Tibial artery (tissue), 4 donors: ENCODE data around the gene ERCC2.

ENCODE experiments used
- DNase-seq, 2 donors: peaks; one replicate each; pipeline ENCODE4 v3.0.0-alpha.2; 2019
- H3K27ac ChIP-seq, 2 donors: fragments of 200-600 bp; sonication (generic) in 1 of 2; 1 replicate in 1 of 2; 2 replicates in 1 of 2; pipeline ENCODE4 v1.5.1; 2018 to 2019; ENCODE audit warnings: mild to moderate bottlenecking in 1 of 2
- H3K27me3 ChIP-seq, 2 donors: fragments of 200-600 bp; sonication (generic) in 1 of 2; one replicate each; pipeline versions ENCODE4 v1.5.1 to v1.6.0; 2016 to 2019
- H3K36me3 ChIP-seq, 3 donors: fragments of 200-600 bp; sonication (generic) in 2 of 3; one replicate each; pipeline ENCODE4 v1.5.1; 2016 to 2019; ENCODE audit warnings: mild to moderate bottlenecking in 2 of 3
- H3K4me1 ChIP-seq, 4 donors: fragments of 200-600 bp; sonication (generic) in 2 of 4; 1 replicate in 3 of 4; 2 replicates in 1 of 4; pipeline ENCODE4 v1.5.1; 2016 to 2019
- H3K4me3 ChIP-seq, 2 donors: fragments of 200-600 bp; sonication (generic) in 1 of 2; 1 replicate in 1 of 2; 2 replicates in 1 of 2; pipeline ENCODE4 v1.5.1; 2018 to 2019; ENCODE audit warnings: mild to moderate bottlenecking in 2 of 2
- H3K9me3 ChIP-seq, 3 donors: fragments of 200-600 bp; sonication (generic) in 1 of 3; one replicate each; pipeline ENCODE4 v1.5.1; 2016 to 2019
- intact Hi-C: fragments of 100-400 bp; cut with DNase I; formaldehyde crosslinking; loops from one replicate; pipeline ENCODE4 v1.15.0; 2023; ENCODE audit warnings: low total_unique reads
- TF ChIP-seq, protein P1 (sequence below), 2 experiments: fragments of 200-600 bp in 1 of 2; fragments of 450-650 bp in 1 of 2; IDR thresholded peaks; one replicate each; pipeline ENCODE4 v1.5.1; 2017 to 2019; ENCODE audit warnings: antibody characterized with exemption in 2 of 2, mild to moderate bottlenecking in 1 of 2, moderate library complexity in 1 of 2

Gene ERCC2

DNA sequence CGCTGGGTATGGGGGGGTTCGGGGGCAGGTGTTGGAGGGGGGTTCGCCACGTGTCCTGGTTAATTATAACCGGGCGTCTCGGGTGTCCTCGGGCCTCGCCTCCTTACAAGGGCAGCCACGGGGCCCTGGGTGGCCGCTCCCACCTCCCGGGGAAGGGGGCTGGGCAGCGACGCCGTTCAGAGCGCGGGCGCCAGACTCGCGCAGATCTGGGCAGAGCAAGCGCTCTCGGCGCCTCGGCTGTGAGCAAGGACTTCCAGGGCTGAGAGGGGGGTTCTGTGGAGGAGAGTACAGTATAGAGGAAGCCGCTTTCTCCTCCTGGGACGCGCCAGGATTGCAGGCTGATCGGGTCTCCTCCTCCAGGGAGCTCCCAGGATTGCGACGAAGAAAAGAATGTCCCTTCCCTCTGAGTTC, 46.7 kb downstream of the ERCC2 start:
- TF ChIP-seq, protein P1, sequence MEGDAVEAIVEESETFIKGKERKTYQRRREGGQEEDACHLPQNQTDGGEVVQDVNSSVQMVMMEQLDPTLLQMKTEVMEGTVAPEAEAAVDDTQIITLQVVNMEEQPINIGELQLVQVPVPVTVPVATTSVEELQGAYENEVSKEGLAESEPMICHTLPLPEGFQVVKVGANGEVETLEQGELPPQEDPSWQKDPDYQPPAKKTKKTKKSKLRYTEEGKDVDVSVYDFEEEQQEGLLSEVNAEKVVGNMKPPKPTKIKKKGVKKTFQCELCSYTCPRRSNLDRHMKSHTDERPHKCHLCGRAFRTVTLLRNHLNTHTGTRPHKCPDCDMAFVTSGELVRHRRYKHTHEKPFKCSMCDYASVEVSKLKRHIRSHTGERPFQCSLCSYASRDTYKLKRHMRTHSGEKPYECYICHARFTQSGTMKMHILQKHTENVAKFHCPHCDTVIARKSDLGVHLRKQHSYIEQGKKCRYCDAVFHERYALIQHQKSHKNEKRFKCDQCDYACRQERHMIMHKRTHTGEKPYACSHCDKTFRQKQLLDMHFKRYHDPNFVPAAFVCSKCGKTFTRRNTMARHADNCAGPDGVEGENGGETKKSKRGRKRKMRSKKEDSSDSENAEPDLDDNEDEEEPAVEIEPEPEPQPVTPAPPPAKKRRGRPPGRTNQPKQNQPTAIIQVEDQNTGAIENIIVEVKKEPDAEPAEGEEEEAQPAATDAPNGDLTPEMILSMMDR (IDR thresholded peaks at IDR 0.05) = no peak
- intact Hi-C loops = no loop called here
- Histone ChIP-seq H3K27me3 (peaks cover 0 to 47% of the 10 kb centered on the region in 2 donors), H3K4me1 (peaks cover 0 to 17% (median 10%) of the 10 kb centered on the region in 4 donors), H3K4me3 (peak overlapping the region in 1 of 2 donors; percentile 17), H3K27ac (no peak overlapping the region), H3K36me3 (no peaks in the 10 kb centered on the region), H3K9me3 (no peaks in the 10 kb centered on the region)
- no peak for DNase-seq

DNA sequence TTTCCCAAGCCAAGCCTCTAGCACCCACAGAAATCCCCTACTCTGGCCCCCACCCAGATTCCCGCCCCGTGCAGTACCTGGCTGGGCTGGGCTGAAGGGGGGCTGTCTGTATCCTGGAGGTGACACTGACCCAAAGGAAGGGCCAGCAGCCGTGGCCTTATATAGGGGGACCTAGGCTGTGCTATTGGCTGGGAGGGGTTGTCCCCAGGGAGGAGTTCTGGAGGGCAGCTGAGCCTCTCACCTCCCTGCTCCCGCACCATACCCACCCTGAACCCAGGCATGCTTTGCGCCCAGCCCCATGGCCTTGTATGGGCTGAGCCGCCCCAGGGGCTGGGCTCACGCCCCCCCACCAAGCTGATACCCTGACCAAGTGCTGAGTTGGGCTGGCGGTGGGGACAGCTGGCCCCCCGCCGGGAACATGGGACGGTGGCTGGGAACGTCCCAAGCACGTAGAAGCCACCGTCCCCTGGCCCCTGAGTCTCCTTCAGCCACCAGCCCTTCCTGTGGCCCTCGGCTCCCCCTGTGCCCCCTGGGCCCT, 47.6 kb downstream of the ERCC2 start, which contains the start of gene CKM:
Gene CKM, minus strand, starts transcription at position 132 of the 538 bp plus-strand sequence. CDS start 3,162 bp downstream, outside the sequence.
- H3K9me3 ChIP-seq = no peaks in the 10 kb centered on the region
- no peak for DNase-seq
- H3K4me3 ChIP-seq = peak within 1 kb of the TSS in 1 of 2 donors; percentile 17
- peaks cover 0 to 52% of the 10 kb centered on the region in 2 donors for H3K27me3 ChIP-seq
- H3K36me3 ChIP-seq = no peaks in the 10 kb centered on the region
- H3K4me1 ChIP-seq = peaks cover 0 to 17% (median 10%) of the 10 kb centered on the region in 4 donors
- intact Hi-C loops = no loop called here
- no peak within 1 kb of the TSS for H3K27ac ChIP-seq
- TF ChIP-seq, protein P1 (IDR thresholded peaks at IDR 0.05) = no peak

DNA sequence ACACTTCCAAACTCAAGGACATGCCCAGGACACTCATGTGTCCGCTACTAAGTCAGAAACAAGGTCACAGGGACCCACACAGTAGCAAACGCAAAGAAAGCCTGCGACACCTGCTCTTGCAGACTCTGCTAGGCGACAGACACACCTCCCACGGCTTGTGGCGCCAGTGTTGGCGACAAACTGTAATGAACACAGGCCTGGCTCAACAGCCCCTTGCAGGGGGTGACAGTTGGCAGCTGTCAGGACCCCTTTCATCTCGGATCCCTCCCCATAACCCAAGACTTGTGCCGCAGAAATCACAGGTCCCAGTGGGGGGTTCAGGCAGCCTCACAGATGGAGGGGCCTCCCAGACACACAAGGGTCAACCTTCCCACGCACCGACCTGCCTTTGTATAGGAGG, 48.1 kb downstream of the ERCC2 start:
- Histone ChIP-seq H3K27me3 (peaks cover 0 to 57% of the 10 kb centered on the region in 2 donors), H3K27ac (no peak overlapping the region), H3K4me1 (peaks cover 0 to 17% (median 10%) of the 10 kb centered on the region in 4 donors), H3K36me3 (no peaks in the 10 kb centered on the region), H3K4me3 (no peak overlapping the region), H3K9me3 (no peaks in the 10 kb centered on the region)
- intact Hi-C loops = no loop called here
- TF ChIP-seq, protein P1 (IDR thresholded peaks at IDR 0.05) = no peak
- DNase-seq = no peak

DNA sequence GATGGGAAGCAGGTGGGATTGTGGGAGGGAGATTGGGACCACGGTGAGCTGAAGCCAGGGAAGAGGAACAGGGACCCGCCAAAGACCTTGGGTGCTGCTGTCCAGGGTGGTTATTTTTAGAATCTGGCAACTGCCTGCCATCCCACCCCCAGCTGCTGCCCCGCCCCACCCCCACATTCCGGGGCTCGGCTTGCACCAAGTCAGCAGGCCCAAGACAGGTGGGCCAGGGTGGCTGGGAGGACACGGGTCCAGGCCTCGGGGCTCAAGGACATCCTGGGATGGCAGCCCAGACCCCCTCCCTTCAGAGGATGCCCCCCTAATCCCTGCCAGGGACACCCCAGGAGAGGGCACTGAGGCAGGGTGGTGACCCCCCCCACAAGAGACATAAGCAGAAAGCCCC, 48.5 kb downstream of the ERCC2 start:
- TF ChIP-seq, protein P1 (IDR thresholded peaks at IDR 0.05) = no peak
- no peak overlapping the region for H3K27ac ChIP-seq
- H3K4me3 ChIP-seq = no peak overlapping the region
- intact Hi-C loops = no loop called here
- peaks cover 0 to 17% (median 10%) of the 10 kb centered on the region in 4 donors for H3K4me1 ChIP-seq
- H3K36me3 ChIP-seq = no peaks in the 10 kb centered on the region
- H3K27me3 ChIP-seq = peaks cover 0 to 59% of the 10 kb centered on the region in 2 donors
- no peaks in the 10 kb centered on the region for H3K9me3 ChIP-seq
- no peak for DNase-seq

DNA sequence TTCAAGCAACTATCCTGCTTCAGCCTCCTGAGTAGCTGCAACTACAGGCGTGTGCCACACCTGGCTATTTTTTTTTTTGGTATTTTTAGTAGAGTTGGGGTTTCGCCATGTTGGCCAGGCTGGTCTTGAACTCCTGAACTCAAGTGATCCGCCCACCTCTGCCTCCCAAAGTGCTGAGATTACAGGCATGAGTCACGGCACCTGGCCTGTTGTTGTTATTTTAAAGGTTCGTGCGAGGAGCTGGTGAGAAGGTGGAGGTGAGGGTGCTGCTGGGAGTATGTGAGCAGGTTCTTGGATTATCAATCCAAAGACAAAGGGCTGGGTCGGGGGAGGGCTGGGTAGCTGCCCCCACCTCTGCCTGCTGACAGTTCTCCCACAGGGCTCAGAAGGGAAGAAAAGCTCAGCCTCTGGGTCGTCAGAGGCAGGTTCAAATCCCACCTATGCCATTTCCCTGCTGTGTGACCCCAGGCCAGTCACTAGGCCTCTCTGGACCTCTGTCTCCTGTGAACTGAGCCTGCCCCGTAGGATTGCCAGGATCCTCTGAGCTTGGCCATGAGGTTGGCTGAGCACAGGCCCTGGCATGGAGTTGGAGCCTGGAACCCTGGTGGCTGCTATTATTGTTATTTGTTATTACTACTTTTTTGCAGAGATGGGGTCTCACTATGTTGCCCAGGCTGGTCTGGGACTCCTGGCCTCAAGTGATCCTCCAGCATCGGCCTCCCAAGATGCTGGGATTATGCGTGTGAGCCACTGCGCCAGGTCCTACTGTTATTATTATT, 49.2 kb downstream of the ERCC2 start:
- Histone ChIP-seq H3K4me1 (peaks cover 0 to 14% (median 9%) of the 10 kb centered on the region in 4 donors), H3K27ac (no peak overlapping the region), H3K4me3 (no peak overlapping the region), H3K36me3 (no peaks in the 10 kb centered on the region), H3K27me3 (peaks cover 0 to 57% of the 10 kb centered on the region in 2 donors), H3K9me3 (no peaks in the 10 kb centered on the region)
- TF ChIP-seq, protein P1 (IDR thresholded peaks at IDR 0.05) = no peak
- intact Hi-C loops = no loop called here
- DNase-seq = no peak
